HG03159 (cell line): ENCODE data around the gene CALML4.
A peak's percentile ranks its signal among the peaks of the same experiment; 100 is the strongest.
"Not testable (repeated sequence)": the region's sequence is repeated elsewhere in the genome, so short reads cannot be mapped to it uniquely, and the experiment has no call there.

Experiments used
- ATAC-seq: cut with Tn5 transposase; IDR thresholded peaks from one replicate; pipeline ENCODE4 v1.9.1; 2021; ENCODE audit warnings: mild to moderate bottlenecking, moderate library complexity; ENCODE audit not compliant: unreplicated experiment

CALML4 gene

DNA sequence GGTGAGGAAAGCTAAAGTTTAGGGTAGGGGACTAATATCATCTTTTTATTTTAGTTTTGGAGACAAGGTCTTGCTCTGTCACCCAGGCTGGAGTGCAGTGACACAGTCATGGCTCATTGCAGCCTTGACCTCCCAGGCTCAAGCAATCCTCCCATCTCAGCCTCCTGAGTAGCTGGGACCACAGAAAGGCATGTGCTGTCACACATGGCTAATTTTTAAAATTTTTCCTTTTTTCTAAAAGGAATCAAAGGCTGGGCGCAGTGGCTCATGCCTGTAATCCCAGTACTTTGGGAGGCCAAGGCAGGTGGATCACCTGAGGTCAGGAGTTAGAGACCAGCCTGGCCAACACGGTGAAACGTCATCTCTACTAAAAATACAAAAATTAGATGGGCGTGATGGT, 20.3 kb upstream of the CALML4 start:
- ATAC-seq: not testable (repeated sequence)

DNA sequence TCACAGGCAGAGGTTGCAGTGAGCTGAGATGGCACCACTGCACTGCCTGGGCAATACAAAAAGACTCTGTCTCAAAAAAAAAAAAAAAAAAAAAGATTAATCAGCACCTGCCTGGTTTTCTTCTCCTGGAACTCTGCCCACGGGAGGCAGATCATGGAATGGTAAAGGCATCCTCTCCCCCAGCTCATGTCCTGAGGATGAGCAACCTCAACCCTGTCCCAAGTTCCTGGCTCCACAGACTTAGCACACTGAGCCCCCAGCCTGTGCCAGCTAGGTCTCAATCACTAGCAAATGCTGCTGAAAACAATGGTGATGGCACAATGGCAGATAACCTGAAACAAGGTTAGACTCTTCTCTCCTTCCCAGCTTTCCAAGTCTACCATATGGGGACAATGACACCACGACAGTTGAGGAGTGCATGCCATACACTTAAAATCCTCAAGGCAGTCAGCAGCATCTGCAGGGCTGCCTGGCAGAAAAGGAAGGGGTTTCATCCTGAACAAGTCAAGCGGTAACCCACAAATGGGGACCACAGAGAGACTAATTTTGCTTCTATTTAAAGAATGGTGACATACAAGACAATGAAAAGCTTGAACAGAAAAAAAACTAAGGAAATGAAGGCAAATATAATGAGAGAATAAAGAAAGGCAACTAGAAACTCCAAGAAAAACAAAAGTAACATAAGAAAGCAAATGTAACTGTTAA, 19.6 kb upstream of the CALML4 start:
- no peak for ATAC-seq

DNA sequence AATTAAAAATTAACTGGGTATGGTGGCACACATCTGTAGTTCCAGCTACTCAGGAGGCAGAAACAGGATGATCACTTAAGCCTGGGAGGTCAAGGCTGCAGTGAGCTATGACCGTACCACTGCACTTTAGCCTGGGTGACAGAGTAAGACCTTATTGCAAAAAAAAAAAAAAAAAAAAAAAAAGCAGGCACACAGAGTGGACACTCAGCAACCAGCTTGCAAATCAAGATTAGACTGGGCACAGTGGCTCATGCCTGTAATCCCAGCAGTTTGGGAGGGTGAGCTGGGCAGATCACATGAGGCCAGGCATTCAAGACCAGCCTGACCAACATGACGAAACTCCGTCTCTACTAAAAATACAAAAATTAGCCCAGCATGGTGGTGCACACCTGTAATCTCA, 19.0 kb upstream of the CALML4 start:
- ATAC-seq: no peak

DNA sequence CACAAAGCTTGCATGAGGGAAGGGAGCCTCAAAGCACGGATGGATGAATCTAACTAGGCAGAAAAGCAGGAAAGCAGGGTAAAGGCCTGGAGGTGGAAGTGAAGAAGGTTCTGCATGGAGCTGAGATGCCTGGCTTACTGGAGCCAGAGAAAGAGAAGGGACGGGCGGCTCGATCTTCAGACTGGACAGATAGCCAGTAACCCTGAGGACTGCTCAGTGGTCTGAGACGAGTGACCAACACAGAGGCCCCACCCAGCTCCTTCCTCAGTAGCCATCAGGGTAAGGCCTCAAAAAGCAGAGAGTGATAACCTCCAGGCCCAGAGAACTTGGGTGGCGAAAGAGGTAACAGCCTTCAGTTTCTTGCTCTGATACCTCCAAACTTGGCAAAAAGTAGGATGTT, 18.0 kb upstream of the CALML4 start:
- no peak for ATAC-seq

- not testable (repeated sequence) for ATAC-seq
These were observed 17.3 kb upstream of the CALML4 start for GRCh38 chr15:68222432-68222743.

DNA sequence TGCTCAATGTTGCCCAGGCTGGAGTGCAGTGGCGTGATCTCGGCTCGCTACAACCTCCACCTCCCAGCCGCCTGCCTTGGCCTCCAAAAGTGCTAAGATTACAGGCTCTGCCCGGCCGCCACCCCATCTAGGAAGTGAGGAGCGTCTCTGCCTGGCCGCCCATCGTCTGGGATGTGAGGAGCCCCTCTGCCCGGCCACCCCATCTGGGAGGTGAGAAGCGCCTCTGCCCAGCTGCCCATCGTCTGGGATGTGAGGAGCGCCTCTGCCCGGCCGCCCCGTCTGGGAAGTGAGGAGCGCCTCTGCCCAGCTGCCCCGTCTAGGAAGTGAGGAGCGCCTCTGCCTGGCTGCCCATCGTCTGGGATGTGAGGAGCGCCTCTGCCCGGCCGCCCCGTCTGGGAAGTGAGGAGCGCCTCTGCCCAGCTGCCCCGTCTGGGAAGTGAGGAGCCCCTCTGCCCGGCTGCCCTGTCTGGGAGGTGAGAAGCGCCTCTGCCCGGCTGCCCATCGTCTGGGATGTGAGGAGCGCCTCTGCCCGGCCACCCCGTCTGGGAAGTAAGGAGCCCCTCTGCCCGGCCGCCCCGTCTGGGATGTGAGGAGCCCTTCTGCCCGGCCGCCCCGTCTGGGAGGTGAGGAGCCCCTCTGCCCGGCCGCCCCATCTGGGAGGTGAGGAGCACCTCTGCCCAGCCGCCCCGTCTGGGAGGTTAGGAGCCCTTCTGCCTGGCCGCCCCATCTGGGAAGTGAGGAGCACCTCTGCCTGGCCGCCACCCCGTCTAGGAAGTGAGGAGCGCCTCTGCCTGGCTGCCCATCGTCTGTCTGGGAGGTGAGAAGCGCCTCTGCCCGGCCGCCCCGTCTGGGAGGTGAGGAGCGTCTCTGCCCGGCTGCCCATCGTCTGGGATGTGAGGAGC, 16.6 kb upstream of the CALML4 start:
- not testable (repeated sequence) for ATAC-seq

GRCh38 chr15:68220967-68221366, 15.8 kb upstream of the CALML4 start:
- ATAC-seq: no peak

- no peak for ATAC-seq
These were observed 15.4 kb upstream of the CALML4 start for GRCh38 chr15:68220489-68220888.

GRCh38 chr15:68218847-68219798, 14.0 kb upstream of the CALML4 start:
- ATAC-seq: no peak

- ATAC-seq: no peak
These were observed 13.2 kb upstream of the CALML4 start for GRCh38 chr15:68218331-68218730.

GRCh38 chr15:68217341-68217740, 12.2 kb upstream of the CALML4 start:
- no peak for ATAC-seq

DNA sequence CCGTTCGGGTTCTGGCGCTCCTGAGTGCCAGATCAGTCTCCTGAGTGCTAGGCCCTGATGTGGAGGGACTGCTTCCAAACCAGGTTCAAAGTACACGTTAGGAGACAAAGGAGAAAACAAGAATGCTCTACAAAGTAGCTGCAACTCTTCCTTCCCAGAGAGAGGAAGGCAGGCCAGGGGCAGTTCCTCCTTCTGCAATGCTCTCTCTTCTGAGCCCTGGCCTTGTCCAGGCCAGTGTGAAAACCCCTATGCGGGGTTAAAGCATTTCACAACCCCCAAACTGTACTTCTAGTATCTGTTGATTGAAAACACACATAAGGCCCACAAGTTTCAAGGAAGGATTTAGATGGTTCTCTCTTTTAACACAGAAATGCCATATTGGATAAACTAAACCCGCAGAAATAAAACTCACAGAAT, 9.7 kb upstream of the CALML4 start:
- no peak for ATAC-seq

DNA sequence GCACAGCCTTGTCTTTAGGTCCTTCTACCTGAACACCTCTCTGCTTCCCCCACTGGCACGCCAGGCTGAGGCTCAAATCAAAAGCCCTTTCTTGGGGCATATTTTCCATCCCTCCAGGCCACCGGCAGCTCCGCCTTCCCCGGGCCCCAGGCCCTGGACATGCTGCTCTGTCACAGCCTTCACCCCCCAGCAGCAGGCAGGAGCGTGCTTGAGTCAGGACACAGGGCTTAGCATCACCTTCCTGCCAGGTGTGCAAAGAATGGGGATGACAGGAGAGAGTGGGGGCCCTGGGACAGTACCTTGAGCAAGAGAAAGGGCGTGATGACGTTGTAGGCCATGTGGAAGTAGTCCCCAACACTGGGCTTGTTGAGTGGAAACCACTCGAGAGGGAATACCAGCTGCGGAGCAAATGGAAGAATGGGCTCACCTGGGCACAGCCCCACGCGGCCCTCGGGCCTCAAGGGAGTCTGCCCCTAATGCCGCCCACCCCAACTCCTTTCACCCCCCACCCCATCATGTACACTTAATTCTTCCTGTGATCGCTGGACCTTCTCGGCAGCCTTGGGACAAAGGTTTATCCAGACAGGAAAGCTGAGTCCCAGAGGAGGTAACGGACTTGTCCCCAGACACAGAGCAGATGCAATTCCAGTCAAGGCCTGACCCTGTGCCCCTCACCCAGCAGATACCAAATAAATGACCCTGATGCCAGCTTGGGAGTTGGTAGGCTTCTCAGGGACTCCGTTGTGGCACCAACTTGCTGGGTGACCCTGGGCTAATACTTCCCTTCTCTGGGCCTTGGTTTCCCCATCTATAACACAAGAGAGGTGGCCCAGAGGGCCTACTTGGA, 9.1 kb upstream of the CALML4 start:
- ATAC-seq: no peak

- ATAC-seq: not testable (repeated sequence)
These were observed 8.3 kb upstream of the CALML4 start for GRCh38 chr15:68213491-68213845.

- no peak for ATAC-seq
These were observed 6.7 kb upstream of the CALML4 start for GRCh38 chr15:68211656-68212320.

- no peak for ATAC-seq
These were observed 5.9 kb upstream of the CALML4 start for GRCh38 chr15:68210821-68211655.

GRCh38 chr15:68210409-68210756, 5.3 kb upstream of the CALML4 start:
- ATAC-seq: no peak

DNA sequence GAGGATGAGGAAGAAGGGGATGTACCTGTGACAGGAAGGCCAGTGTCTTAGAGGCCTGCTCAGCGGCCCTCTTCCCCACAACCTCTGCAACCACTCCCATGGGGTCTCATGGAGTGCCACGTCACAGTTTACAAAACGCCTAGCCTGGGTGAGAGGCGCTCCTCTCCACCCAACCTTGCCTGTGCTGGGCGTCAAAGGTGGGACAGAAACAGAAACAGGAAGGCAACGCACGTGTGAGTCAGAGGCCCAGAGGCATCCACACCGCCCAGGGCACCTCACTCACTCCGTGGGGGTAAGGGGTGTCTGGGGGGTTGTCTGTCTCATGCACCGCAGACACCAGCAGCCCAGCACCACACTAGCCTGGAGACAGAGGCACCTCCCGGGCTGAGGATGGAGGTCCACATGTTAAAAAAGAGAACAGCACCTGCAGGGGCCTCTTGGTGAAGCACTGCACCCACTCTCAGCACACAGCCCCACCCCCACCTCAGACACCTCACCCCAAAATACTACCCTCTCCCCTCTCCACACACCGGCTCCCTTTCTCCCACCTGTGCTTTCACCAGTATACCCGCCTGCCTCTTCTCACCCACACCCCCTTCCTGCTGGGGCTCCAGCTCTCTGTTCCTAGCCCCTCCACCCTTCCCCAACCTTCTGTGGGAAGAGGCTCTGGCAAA, 4.7 kb upstream of the CALML4 start:
- peak; percentile 47 for ATAC-seq

DNA sequence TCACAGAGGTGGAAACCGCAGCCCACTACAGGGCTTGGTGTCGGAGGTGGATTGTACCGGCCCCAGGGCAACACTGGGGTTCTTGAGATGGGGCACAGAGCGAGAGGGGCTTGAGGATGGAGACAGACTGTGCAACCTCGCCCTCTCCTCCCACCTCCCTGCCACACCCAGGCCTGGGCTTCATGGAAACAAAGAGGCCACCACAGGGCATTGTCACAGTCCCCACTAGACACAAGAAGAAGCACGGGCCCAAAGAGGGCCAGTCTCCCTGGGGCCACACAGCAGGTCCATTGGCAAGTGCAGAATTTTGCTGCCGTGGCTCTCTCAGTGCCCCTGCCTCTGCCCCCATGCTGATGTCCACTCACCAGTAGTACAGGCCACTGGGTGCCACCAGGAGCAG, 4.1 kb upstream of the CALML4 start:
- no peak for ATAC-seq
